Glutamatergic neuron (in vitro differentiated cells): ENCODE results near the gene PDE1C. TPM values are rescaled to one million over a fixed set of nuclear protein-coding genes. Genes with fewer than 3 reads are reported as not detected.

Experiments
- DNase-seq: peaks from one replicate; pipeline ENCODE4 v3.0.0; 2022
- H3K27ac Mint-ChIP-seq: one replicate; pipeline ENCODE4 v1.8.0; 2020; ENCODE audit warnings: mild to moderate bottlenecking, mixed read lengths, inconsistent platforms; ENCODE audit not compliant: unreplicated experiment
- H3K27me3 Mint-ChIP-seq: one replicate; pipeline ENCODE4 v1.8.0; 2020; ENCODE audit warnings: mild to moderate bottlenecking, moderate library complexity, mixed read lengths, inconsistent platforms; ENCODE audit not compliant: unreplicated experiment
- H3K36me3 Mint-ChIP-seq: one replicate; pipeline ENCODE4 v1.8.0; 2020; ENCODE audit warnings: mild to moderate bottlenecking, mixed read lengths, inconsistent platforms; ENCODE audit not compliant: unreplicated experiment
- H3K4me1 Mint-ChIP-seq: one replicate; pipeline ENCODE4 v1.8.0; 2020; ENCODE audit warnings: mild to moderate bottlenecking, low read depth, mixed read lengths, inconsistent platforms; ENCODE audit not compliant: unreplicated experiment
- H3K4me3 Mint-ChIP-seq: one replicate; pipeline ENCODE4 v1.8.0; 2020; ENCODE audit warnings: mild to moderate bottlenecking, mixed read lengths, inconsistent platforms; ENCODE audit not compliant: unreplicated experiment
- H3K9me3 Mint-ChIP-seq: one replicate; pipeline ENCODE4 v1.8.0; 2020; ENCODE audit warnings: mild to moderate bottlenecking, moderate library complexity, mixed read lengths, inconsistent platforms; ENCODE audit not compliant: unreplicated experiment
- CTCF ChIP-seq: fragments of 200-600 bp; sonication (generic); IDR thresholded peaks from one replicate; pipeline ENCODE4 v1.5.0; 2021; ENCODE audit not compliant: partially characterized antibody, unreplicated experiment
- total RNA-seq: library from RNA; stranded (reverse); fragmentation: NEBNext Ultra II Directional; extraction: Animal tissue kit (Norgen Biotek cat#: 25700); gene quantifications from one replicate; pipeline ENCODE4 v1.2.1, GENCODE V29; 2021; ENCODE audit not compliant: unreplicated experiment

Gene PDE1C
- total RNA-seq, 1 donor from 2014 or later, result 3.3 TPM

- no peak for TF ChIP-seq CTCF
- H3K36me3 Mint-ChIP-seq, result peaks cover 5% of the 10 kb centered on the region
- H3K4me1 Mint-ChIP-seq, result peaks cover 20% of the 10 kb centered on the region
- peaks cover 3% of the 10 kb centered on the region for H3K27me3 Mint-ChIP-seq
- H3K4me3 Mint-ChIP-seq, result no peak overlapping the region
- no peak for DNase-seq
- no peak overlapping the region for H3K27ac Mint-ChIP-seq
- H3K9me3 Mint-ChIP-seq, result peaks cover 4% of the 10 kb centered on the region
Observed at GRCh38 chr7:31896925-31897324, 173.3 kb downstream of the PDE1C start.

GRCh38 chr7:31894308-31894707 is 175.9 kb downstream of the PDE1C start:
- TF ChIP-seq CTCF, result no peak
- Mint-ChIP-seq H3K4me3 (no peak overlapping the region), H3K9me3 (peaks cover 4% of the 10 kb centered on the region), H3K27me3 (peaks cover 3% of the 10 kb centered on the region), H3K27ac (no peak overlapping the region), H3K36me3 (peaks cover 5% of the 10 kb centered on the region), H3K4me1 (peaks cover 20% of the 10 kb centered on the region)
- no peak for DNase-seq

GRCh38 chr7:31893365-31893764 is 176.8 kb downstream of the PDE1C start:
- no peak for TF ChIP-seq CTCF
- peaks cover 3% of the 10 kb centered on the region for H3K27me3 Mint-ChIP-seq
- H3K4me3 Mint-ChIP-seq, result no peak overlapping the region
- no peak overlapping the region for H3K27ac Mint-ChIP-seq
- no peak for DNase-seq
- H3K36me3 Mint-ChIP-seq, result peaks cover 5% of the 10 kb centered on the region
- H3K9me3 Mint-ChIP-seq, result peaks cover 4% of the 10 kb centered on the region
- peaks cover 20% of the 10 kb centered on the region for H3K4me1 Mint-ChIP-seq

- H3K27me3 Mint-ChIP-seq, result peaks cover 3% of the 10 kb centered on the region
- peaks cover 20% of the 10 kb centered on the region for H3K4me1 Mint-ChIP-seq
- peaks cover 5% of the 10 kb centered on the region for H3K36me3 Mint-ChIP-seq
- peaks cover 4% of the 10 kb centered on the region for H3K9me3 Mint-ChIP-seq
- no peak overlapping the region for H3K27ac Mint-ChIP-seq
- DNase-seq, result no peak
- H3K4me3 Mint-ChIP-seq, result no peak overlapping the region
- no peak for TF ChIP-seq CTCF
Observed at GRCh38 chr7:31892099-31892829, 177.9 kb downstream of the PDE1C start.

- no peak for TF ChIP-seq CTCF
Observed at GRCh38 chr7:31890766-31891165, 179.4 kb downstream of the PDE1C start.

More at GRCh38 chr7:31890766-31891165, 179.4 kb downstream of the PDE1C start:
- H3K27ac Mint-ChIP-seq, result no peak overlapping the region
- peaks cover 14% of the 10 kb centered on the region for H3K36me3 Mint-ChIP-seq
- peaks cover 17% of the 10 kb centered on the region for H3K4me1 Mint-ChIP-seq
- no peak for DNase-seq
- H3K4me3 Mint-ChIP-seq, result no peak overlapping the region
- H3K27me3 Mint-ChIP-seq, result peaks cover 3% of the 10 kb centered on the region
- peaks cover 4% of the 10 kb centered on the region for H3K9me3 Mint-ChIP-seq
